ENCODE data around the gene RHOA.

- TF ChIP-seq CTCF (IDR thresholded peaks at IDR 0.05) (no peak), POLR2A (IDR thresholded peaks at IDR 0.05) (no peak)
These were observed 100.5 kb downstream of the RHOA start for GRCh38 chr3:49311283-49311682.

Data from right lobe of liver (tissue), 4 donors.